Stimulated activated CD4-positive, alpha-beta T cell treated with anti-CD3 and anti-CD28 coated beads, TNF-alpha, amount 100 ng/mL, for 4 hours (primary cell): ENCODE measurements around the gene ASIC4.

Experiments
- DNase-seq, 3 experiments: peaks; one replicate each; pipeline ENCODE4 v3.0.0-alpha.2; 2020; ENCODE audit warnings: low read depth in 3 of 3

The ASIC4 gene

GRCh38 chr2:219533930-219534661, 19.8 kb downstream of the ASIC4 start:
- no peak for DNase-seq

- no peak for DNase-seq
These were observed 22.1 kb downstream of the ASIC4 start for GRCh38 chr2:219536425-219536824.

- no peak for DNase-seq
These were observed 22.7 kb downstream of the ASIC4 start for GRCh38 chr2:219536967-219537366.

GRCh38 chr2:219537657-219538488, 23.6 kb downstream of the ASIC4 start:
- no peak for DNase-seq

GRCh38 chr2:219538504-219538951, 24.2 kb downstream of the ASIC4 start:
- no peak for DNase-seq

GRCh38 chr2:219538956-219539788, 24.9 kb downstream of the ASIC4 start:
- DNase-seq, result no peak

GRCh38 chr2:219539926-219540678, 25.8 kb downstream of the ASIC4 start:
- no peak for DNase-seq

- no peak for DNase-seq
These were observed 26.7 kb downstream of the ASIC4 start for GRCh38 chr2:219540784-219541504.

- peak; percentile 71 to 79 (median 77) for DNase-seq
These were observed 27.4 kb downstream of the ASIC4 start for GRCh38 chr2:219541611-219542180.

- peak in 1 of 3 experiments; percentile 13 for DNase-seq
These were observed 28.8 kb downstream of the ASIC4 start for GRCh38 chr2:219542931-219543595.

GRCh38 chr2:219543596-219544358, 29.5 kb downstream of the ASIC4 start, which contains the start of the genes CHPF and TMEM198:
TSS of gene CHPF (minus strand) at chr2:219543809. CDS start at chr2:219543538, 271 bp downstream.
TSS of gene TMEM198 (plus strand) at chr2:219544028. CDS start at chr2:219544728, 700 bp downstream.
- peak; percentile 82 to 90 (median 86) for DNase-seq

GRCh38 chr2:219544567-219544966, 30.3 kb downstream of the ASIC4 start:
- no peak for DNase-seq

- no peak for DNase-seq
These were observed 31.1 kb downstream of the ASIC4 start for GRCh38 chr2:219545295-219545942.

- DNase-seq, result no peak
These were observed 31.7 kb downstream of the ASIC4 start for GRCh38 chr2:219545943-219546352.

GRCh38 chr2:219547621-219548020, 33.3 kb downstream of the ASIC4 start:
- DNase-seq, result no peak

- no peak for DNase-seq
These were observed 34.7 kb downstream of the ASIC4 start for GRCh38 chr2:219548990-219549389.

- no peak for DNase-seq
These were observed 35.3 kb downstream of the ASIC4 start for GRCh38 chr2:219549619-219550018.
